PFSK-1 (cell line): ENCODE results near the gene CLDN20.

Source experiments
- FOXP2 ChIP-seq: optimal IDR thresholded peaks from 2 replicates; pipeline ENCODE3; 2011; ENCODE audit warnings: borderline replicate concordance, control low read depth, inconsistent platforms; ENCODE audit not compliant: insufficient read depth; ENCODE audit errors: extremely low read length, extremely low read depth
- POLR2AphosphoS5 ChIP-seq: IDR thresholded peaks from 2 replicates; pipeline ENCODE4 v1.6.1; 2012; ENCODE audit warnings: low read depth, mild to moderate bottlenecking, control low read depth, low read length, moderate library complexity
- REST ChIP-seq, 2 experiments: IDR thresholded peaks; 2 replicates each; pipeline versions ENCODE4 v1.6.1 to v1.8.0; 2011 to 2012; ENCODE audit warnings: low read depth in 2 of 2, low read length in 2 of 2, control low read depth in 1 of 2, inconsistent platforms in 1 of 2, mild to moderate bottlenecking in 1 of 2, moderate library complexity in 1 of 2; ENCODE audit not compliant: insufficient read depth in 1 of 2
- SIN3A ChIP-seq: IDR thresholded peaks from 2 replicates; pipeline ENCODE4 v1.6.1; 2012; ENCODE audit warnings: mild to moderate bottlenecking, low read length, moderate library complexity, borderline replicate concordance; ENCODE audit not compliant: insufficient read depth
- TAF1 ChIP-seq: IDR thresholded peaks from 2 replicates; pipeline ENCODE4 v1.6.1; 2012; ENCODE audit warnings: low read length, control low read depth, borderline replicate concordance; ENCODE audit not compliant: insufficient read depth

The CLDN20 gene

GRCh38 chr6:155262655-155263054 is 1.2 kb upstream of the CLDN20 start:
- TF ChIP-seq FOXP2, result no peak
- TF ChIP-seq TAF1, result no peak
- no peak for TF ChIP-seq REST (IDR thresholded peaks at IDR 0.05; ENCODE audit: insufficient read depth in 1 of 2, low read depth in 2 of 2, low read length in 2 of 2)
- TF ChIP-seq SIN3A, result no peak
- no peak for TF ChIP-seq POLR2AphosphoS5

GRCh38 chr6:155264693-155265320 is 994 bp downstream of the CLDN20 start:
- no peak for TF ChIP-seq REST (IDR thresholded peaks at IDR 0.05; ENCODE audit: insufficient read depth in 1 of 2, low read depth in 2 of 2, low read length in 2 of 2)
- TF ChIP-seq TAF1, result no peak
- TF ChIP-seq FOXP2, result no peak
- no peak for TF ChIP-seq SIN3A
- TF ChIP-seq POLR2AphosphoS5, result no peak

GRCh38 chr6:155265843-155266535 is 2.2 kb downstream of the CLDN20 start:
- no peak for TF ChIP-seq REST (IDR thresholded peaks at IDR 0.05; ENCODE audit: insufficient read depth in 1 of 2, low read depth in 2 of 2, low read length in 2 of 2)
- no peak for TF ChIP-seq TAF1
- TF ChIP-seq POLR2AphosphoS5, result no peak
- TF ChIP-seq FOXP2, result no peak
- no peak for TF ChIP-seq SIN3A

GRCh38 chr6:155267411-155267810 is 3.6 kb downstream of the CLDN20 start:
- TF ChIP-seq FOXP2 (no peak), REST (IDR thresholded peaks at IDR 0.05; ENCODE audit: insufficient read depth in 1 of 2, low read depth in 2 of 2, low read length in 2 of 2) (no peak), POLR2AphosphoS5 (no peak), SIN3A (no peak), TAF1 (no peak)
